HCT116 (cell line): Measurements from ENCODE around the gene TMEM198. TPM values are rescaled to one million over a fixed set of nuclear protein-coding genes. Genes with fewer than 3 reads are reported as not detected.

Experiments
- ATAC-seq: fragments of 200-7000 bp; cut with Tn5 transposase; 2 replicates; pipeline ENCODE4 v1.9.1; 2020; ENCODE audit warnings: mild to moderate bottlenecking, moderate library complexity
- BruUV-seq: library from RNA; stranded (reverse); fragments of 400-500 nt; replicated peaks from 2 replicates; lab custom pipeline; 2021; lab: Mats Ljungman, UMichigan
- CTCF ChIA-PET: fragments of 300-600 bp; sonication (Branson Sonifier 250); formaldehyde crosslinking; loops from one replicate; lab custom pipeline; 2021; ENCODE audit warnings: antibody characterized with exemption; lab: Charles Lee
- POLR2A ChIA-PET: fragments of 300-600, 350-600 bp; sonication (Branson Sonifier 250); formaldehyde crosslinking; loops from one replicate; lab custom pipeline; 2021; ENCODE audit warnings: antibody characterized with exemption; lab: Charles Lee
- RAD21 ChIA-PET, 2 experiments: fragments of 300-600 bp; sonication (Branson Sonifier 250); formaldehyde crosslinking; loops; one replicate each; lab custom pipeline; 2023; ENCODE audit warnings: low total read pairs in 2 of 2; ENCODE audit not compliant: uncharacterized antibody in 2 of 2, unreplicated experiment in 2 of 2, low non-redundant PET in 1 of 2; lab: Charles Lee
- DNase-seq: peaks from one replicate; pipeline ENCODE4 v3.0.0-alpha.2; 2010; ENCODE audit warnings: low read depth, low spot score
- H2AFZ ChIP-seq: fragments of 200-600 bp; shearing (Covaris generic), sonication (generic); 2 replicates; pipeline ENCODE4 v1.6.1; 2017; ENCODE audit warnings: low read depth, mixed run types, mixed read lengths, antibody characterized with exemption, low read length; ENCODE audit not compliant: poor library complexity, severe bottlenecking
- H3K27ac ChIP-seq: 2 replicates; pipeline ENCODE4 v1.5.1; 2012; ENCODE audit warnings: low read depth, low read length
- H3K27me3 ChIP-seq: fragments of 200-600 bp; sonication (generic); 2 replicates; pipeline ENCODE4 v1.6.1; 2016; ENCODE audit warnings: mixed run types, low read length, mixed read lengths; ENCODE audit not compliant: insufficient read depth
- H3K36me3 ChIP-seq, 2 experiments: fragments of 200-500 bp in 1 of 2; fragments of 200-600 bp in 1 of 2; sonication (Bioruptor generic) in 1 of 2; sonication (generic) in 1 of 2; 2 replicates each; pipeline versions ENCODE4 v1.5.1 to v1.6.1; 2014 to 2016; ENCODE audit warnings: low read length in 2 of 2, inconsistent platforms in 1 of 2, mixed read lengths in 1 of 2, mixed run types in 1 of 2; ENCODE audit not compliant: insufficient read depth in 2 of 2, control insufficient read depth in 1 of 2
- H3K4me1 ChIP-seq, 2 experiments: fragments of 200-600 bp in 1 of 2; sonication (generic) in 1 of 2; 2 replicates each; pipeline versions ENCODE4 v1.5.1 to v1.6.1; 2012 to 2017; ENCODE audit warnings: low read length in 2 of 2, inconsistent platforms in 1 of 2, mild to moderate bottlenecking in 1 of 2, mixed read lengths in 1 of 2, mixed run types in 1 of 2, moderate library complexity in 1 of 2; ENCODE audit not compliant: insufficient read depth in 2 of 2, control insufficient read depth in 1 of 2
- H3K4me2 ChIP-seq: fragments of 200-600 bp; sonication (generic); 2 replicates; pipeline ENCODE4 v1.6.1; 2017; ENCODE audit warnings: mixed run types, low read length, mixed read lengths
- H3K4me3 ChIP-seq, 2 experiments: fragments of 200-600 bp in 1 of 2; sonication (generic) in 1 of 2; replicated peaks in 1 of 2; 2 replicates each; pipeline ENCODE4 v1.5.1; 2011 to 2016; ENCODE audit warnings: low read length in 2 of 2, control low read depth in 1 of 2, low read depth in 1 of 2, mild to moderate bottlenecking in 1 of 2, mixed read lengths in 1 of 2, mixed run types in 1 of 2
- H3K79me2 ChIP-seq: fragments of 200-600 bp; sonication (generic); 2 replicates; pipeline ENCODE4 v1.6.1; 2017; ENCODE audit warnings: mild to moderate bottlenecking, mixed run types, low read length, moderate library complexity, mixed read lengths; ENCODE audit not compliant: insufficient read depth
- H3K9ac ChIP-seq: fragments of 200-600 bp; sonication (generic); 2 replicates; pipeline ENCODE4 v1.6.1; 2016; ENCODE audit warnings: low read length, mixed read lengths
- H3K9me2 ChIP-seq: fragments of 200-600 bp; sonication (generic), shearing (Covaris generic); 2 replicates; pipeline ENCODE4 v1.6.1; 2017; ENCODE audit warnings: mixed run types, mild to moderate bottlenecking, moderate library complexity; ENCODE audit not compliant: insufficient read depth
- H3K9me3 ChIP-seq, 2 experiments: fragments of 200-500 bp in 1 of 2; fragments of 200-600 bp in 1 of 2; sonication (Bioruptor generic) in 1 of 2; sonication (generic) in 1 of 2; 2 replicates each; pipeline ENCODE4 v1.6.1; 2014 to 2017; ENCODE audit warnings: low read length in 2 of 2, mixed read lengths in 2 of 2, inconsistent platforms in 1 of 2, low read depth in 1 of 2, mild to moderate bottlenecking in 1 of 2, mixed run types in 1 of 2, moderate library complexity in 1 of 2; ENCODE audit not compliant: control insufficient read depth in 1 of 2, insufficient read depth in 1 of 2
- H4K20me1 ChIP-seq: fragments of 200-600 bp; sonication (generic), shearing (Covaris generic); 2 replicates; pipeline ENCODE4 v1.6.1; 2017; ENCODE audit warnings: mixed run types, mild to moderate bottlenecking, moderate library complexity; ENCODE audit not compliant: insufficient read depth
- CTCF ChIP-seq, 3 experiments: fragments of 200-600 bp in 1 of 3; sonication (generic) in 1 of 3; IDR thresholded peaks in 2 of 3; conservative IDR thresholded peaks in 1 of 3; 2 replicates each; pipeline ENCODE4 v1.5.1; 2012 to 2017; ENCODE audit warnings: low read depth in 2 of 3, low read length in 2 of 3, antibody characterized with exemption in 1 of 3, borderline replicate concordance in 1 of 3, control low read depth in 1 of 3, mild to moderate bottlenecking in 1 of 3, mixed read lengths in 1 of 3, mixed run types in 1 of 3, moderate library complexity in 1 of 3; ENCODE audit not compliant: insufficient read depth in 1 of 3
- EZH2phosphoT487 ChIP-seq: fragments of 200-600 bp; IDR thresholded peaks from 2 replicates; pipeline ENCODE4 v1.6.1; 2018; ENCODE audit warnings: antibody characterized with exemption, borderline replicate concordance
- JUND ChIP-seq: IDR thresholded peaks from 2 replicates; pipeline ENCODE4 v1.6.1; 2012
- ZBTB33 ChIP-seq: IDR thresholded peaks from 2 replicates; pipeline ENCODE4 v1.6.1; 2011; ENCODE audit warnings: mild to moderate bottlenecking, low read length, moderate library complexity; ENCODE audit not compliant: insufficient replicate concordance; ENCODE audit errors: extremely low read depth
- ZNF274 ChIP-seq: fragments of 200-500 bp; sonication (Bioruptor generic); IDR thresholded peaks from 2 replicates; pipeline ENCODE4 v1.6.1; 2014; ENCODE audit warnings: mild to moderate bottlenecking, low read depth, low read length, inconsistent platforms
- intact Hi-C: fragments of 100-400 bp; cut with micrococcal nuclease; formaldehyde crosslinking; loops from 2 replicates; pipeline ENCODE4 v1.10.0; 2022
- total RNA-seq: library from RNA; stranded (reverse); gene quantifications from one replicate; pipeline ENCODE4 v1.2.1, GENCODE V29; 2021; ENCODE audit not compliant: unreplicated experiment

The TMEM198 gene
- total RNA-seq, 1 experiment from 2014 or later: 2.1 TPM

- CTCF ChIA-PET: interaction anchor here (1.8 to 7.7 kb wide), 5 partner anchors 17 to 139 kb away, joined by 9 to 109 read pairs (median 47); partner anchors contain the start of genes DNPEP and GMPPA
- Histone ChIP-seq H4K20me1 (no peaks in the 10 kb centered on the region), H3K4me3 (no peak overlapping the region), H3K9me2 (no peaks in the 10 kb centered on the region), H3K4me1 (peaks cover 22 to 56% of the 10 kb centered on the region in 2 experiments), H3K79me2 (no peaks in the 10 kb centered on the region), H3K36me3 (no peaks in the 10 kb centered on the region), H2AFZ (no peak overlapping the region), H3K9ac (no peak overlapping the region), H3K9me3 (no peaks in the 10 kb centered on the region), H3K27me3 (no peaks in the 10 kb centered on the region), H3K4me2 (no peak overlapping the region), H3K27ac (no peak overlapping the region)
- BruUV-seq: no TSS peak
- RAD21 ChIA-PET: no interaction called here
- DNase-seq: no peak
- POLR2A ChIA-PET: interaction anchor here (1.4 kb wide), 1 partner anchor 29 kb away, joined by 3 read pairs; no protein-coding TSS in a partner anchor
- TF ChIP-seq CTCF (IDR thresholded peaks at IDR 0.05 in 2 of 3, conservative IDR thresholded peaks at IDR 0.05 in 1 of 3; ENCODE audit: borderline replicate concordance in 1 of 3, insufficient read depth in 1 of 3, low read depth in 2 of 3, low read length in 2 of 3): no peak
- ATAC-seq: no peak
- intact Hi-C loops: no loop called here
These were observed 16.8 kb upstream of the TMEM198 start for GRCh38 chr2:219527076-219527394.

- no peak for DNase-seq
- ChIA-PET POLR2A (interaction anchor here (1.4 kb wide), 1 partner anchor 30 kb away, joined by 3 read pairs; no protein-coding TSS in a partner anchor), RAD21 (no interaction called here), CTCF (interaction anchor here (0.7 to 7.7 kb wide), 6 partner anchors 17 to 232 kb away, joined by 3 to 109 read pairs (median 40); partner anchors contain the start of genes DNPEP and GMPPA)
- Histone ChIP-seq H3K9ac (no peak overlapping the region), H3K9me3 (no peaks in the 10 kb centered on the region), H3K4me1 (peaks cover 20 to 52% of the 10 kb centered on the region in 2 experiments), H3K4me3 (no peak overlapping the region), H3K9me2 (no peaks in the 10 kb centered on the region), H3K79me2 (no peaks in the 10 kb centered on the region), H4K20me1 (no peaks in the 10 kb centered on the region)
- TF ChIP-seq EZH2phosphoT487: no peak
- no peak for TF ChIP-seq ZBTB33
- TF ChIP-seq ZNF274: no peak
- no peak for TF ChIP-seq JUND
- TF ChIP-seq, all 23 proteins: peak for 0
- no peak overlapping the region for H3K4me2 ChIP-seq
- intact Hi-C loops: no loop called here
- no peaks in the 10 kb centered on the region for H3K36me3 ChIP-seq
- no peak overlapping the region for H3K27ac ChIP-seq
- H2AFZ ChIP-seq: no peak overlapping the region
- no peaks in the 10 kb centered on the region for H3K27me3 ChIP-seq
- BruUV-seq: no TSS peak
- ATAC-seq: no peak
These were observed 16.4 kb upstream of the TMEM198 start for GRCh38 chr2:219527472-219527871.
